Stimulated activated CD8-positive, alpha-beta memory T cell treated with anti-CD3 and anti-CD28 coated beads, Interleukin-15, amount 100 ng/mL, for 24 hours (primary cell): Measurements from ENCODE around the gene ELP4.
"Not testable (repeated sequence)": the region's sequence is repeated elsewhere in the genome, so short reads cannot be mapped to it uniquely, and the experiment has no call there.

Experiments used
- DNase-seq: peaks from one replicate; pipeline ENCODE4 v3.0.0-alpha.2; 2020; ENCODE audit warnings: low read depth

ELP4 gene

DNA sequence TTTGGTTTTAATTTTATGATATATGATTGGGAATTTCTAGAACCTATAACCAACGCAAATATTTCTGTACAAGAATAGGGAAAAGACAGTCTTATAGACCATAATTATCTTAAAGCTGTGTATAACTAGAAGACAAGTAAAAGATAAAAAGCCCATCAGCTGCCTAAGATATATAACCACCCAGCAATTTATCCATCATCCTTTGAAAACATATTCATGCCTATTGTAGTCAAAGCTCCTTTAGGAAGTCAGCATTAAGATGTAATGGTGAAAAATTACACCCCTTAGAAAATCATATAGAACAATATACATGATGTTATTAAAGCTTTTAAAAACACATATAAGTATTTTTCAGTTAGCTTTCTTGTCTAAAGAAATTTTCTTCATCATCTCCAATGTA, 46.4 kb downstream of the ELP4 start:
- no peak for DNase-seq

- no peak for DNase-seq
Measured at GRCh38 chr11:31558001-31558400, 48.4 kb downstream of the ELP4 start.

DNA sequence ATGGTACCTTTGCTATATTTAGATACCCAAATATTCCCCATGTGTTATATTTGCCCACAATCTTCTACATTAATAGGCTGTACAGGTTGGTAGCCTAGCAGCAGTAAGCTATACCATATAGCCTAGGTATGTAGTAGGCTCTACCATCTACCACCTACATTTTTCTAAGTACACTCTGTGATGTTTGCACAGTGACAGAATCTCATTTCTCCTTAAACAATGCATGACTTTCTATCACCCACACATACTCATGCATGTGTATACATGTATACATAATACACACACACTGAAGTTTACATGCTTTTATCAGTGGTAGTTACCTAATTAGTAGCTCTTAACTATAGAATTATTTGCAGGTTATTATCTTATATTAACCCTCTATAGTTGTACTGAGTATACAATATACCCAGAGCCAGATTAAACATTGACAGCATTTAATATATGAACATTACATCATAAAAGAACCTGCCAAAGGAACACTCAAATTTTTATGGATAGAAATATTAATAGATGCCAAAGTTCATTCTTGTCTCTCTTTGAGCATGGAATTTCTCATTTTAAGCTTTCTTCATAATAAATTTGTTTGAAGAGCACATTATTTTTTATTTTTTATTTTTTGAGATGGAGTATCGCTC, 51.4 kb downstream of the ELP4 start:
- no peak for DNase-seq

DNA sequence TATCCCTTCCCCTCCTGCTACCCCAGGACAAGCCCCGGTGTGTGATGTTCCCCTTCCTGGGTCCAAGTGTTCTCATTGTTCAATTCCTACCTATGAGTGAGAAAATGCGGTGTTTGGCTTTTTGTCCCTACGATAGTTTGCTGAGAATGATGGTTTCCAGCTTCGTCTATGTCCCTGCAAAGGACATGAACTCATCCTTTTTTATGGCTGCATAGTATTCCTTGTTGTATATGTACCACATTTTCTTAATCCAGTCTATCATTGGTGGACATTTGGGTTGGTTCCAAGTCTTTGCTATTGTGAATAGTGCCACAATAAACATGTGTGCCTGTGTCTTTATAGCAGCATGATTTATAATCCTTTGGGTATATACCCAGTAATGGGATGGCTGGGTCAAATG, 55.0 kb downstream of the ELP4 start:
- not testable (repeated sequence) for DNase-seq

DNA sequence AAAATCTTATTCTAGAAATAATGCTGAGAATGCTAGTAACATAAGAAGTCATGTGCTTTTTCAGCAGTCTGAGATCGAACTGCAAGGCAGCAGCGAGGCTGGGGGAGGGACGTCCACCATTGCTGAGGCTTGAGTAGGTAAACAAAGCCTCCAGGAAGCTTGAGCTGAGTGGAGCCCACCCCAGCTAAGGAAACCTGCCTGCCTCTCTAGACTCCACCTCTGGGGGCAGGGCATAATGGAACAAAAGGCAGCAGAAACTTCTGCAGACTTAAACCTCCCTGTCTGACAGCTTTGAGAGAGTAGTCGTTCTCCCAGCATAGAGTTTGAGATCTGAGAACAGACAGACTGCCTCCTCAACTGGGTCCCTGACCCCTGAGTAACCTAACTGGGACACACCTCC, 64.6 kb downstream of the ELP4 start:
- DNase-seq, result not testable (repeated sequence)

- not testable (repeated sequence) for DNase-seq
Measured at GRCh38 chr11:31575764-31576163, 66.2 kb downstream of the ELP4 start.

DNA sequence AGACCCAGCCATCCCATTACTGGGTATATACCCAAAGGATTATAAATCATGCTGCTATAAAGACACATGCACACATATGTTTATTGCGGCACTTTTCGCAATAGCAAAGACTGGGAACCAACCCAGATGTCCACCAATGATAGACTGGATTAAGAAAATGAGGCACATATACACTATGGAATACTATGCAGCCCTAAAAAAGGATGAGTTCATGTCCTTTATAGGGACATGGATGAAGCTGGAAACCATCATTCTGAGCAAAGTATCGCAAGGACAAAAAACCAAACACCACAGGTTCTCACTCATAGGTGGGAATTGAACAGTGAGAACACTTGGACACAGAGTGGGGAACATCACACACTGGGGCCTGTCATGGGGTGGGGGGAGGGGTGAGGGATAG, 69.8 kb downstream of the ELP4 start:
- not testable (repeated sequence) for DNase-seq

DNA sequence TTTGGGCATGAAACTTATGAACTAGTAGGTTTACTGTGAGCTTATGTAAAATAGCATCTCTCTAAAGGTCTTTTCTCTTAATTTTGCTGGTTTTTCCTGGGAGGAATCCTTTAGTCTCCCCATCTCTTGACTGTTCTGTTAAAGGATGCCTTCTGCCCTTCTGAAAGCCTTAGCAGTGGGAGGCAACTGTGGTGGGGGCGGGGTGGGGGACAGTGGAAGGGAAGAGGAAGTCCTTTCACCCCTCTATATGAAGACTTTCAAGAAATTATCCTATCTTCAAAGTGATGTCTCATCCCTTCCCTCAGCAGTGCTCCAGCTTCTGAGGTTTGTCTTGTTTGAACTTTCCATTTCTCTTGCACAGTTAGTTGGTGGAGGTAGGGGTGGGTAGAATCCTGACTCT, 73.1 kb downstream of the ELP4 start:
- DNase-seq, result no peak

DNA sequence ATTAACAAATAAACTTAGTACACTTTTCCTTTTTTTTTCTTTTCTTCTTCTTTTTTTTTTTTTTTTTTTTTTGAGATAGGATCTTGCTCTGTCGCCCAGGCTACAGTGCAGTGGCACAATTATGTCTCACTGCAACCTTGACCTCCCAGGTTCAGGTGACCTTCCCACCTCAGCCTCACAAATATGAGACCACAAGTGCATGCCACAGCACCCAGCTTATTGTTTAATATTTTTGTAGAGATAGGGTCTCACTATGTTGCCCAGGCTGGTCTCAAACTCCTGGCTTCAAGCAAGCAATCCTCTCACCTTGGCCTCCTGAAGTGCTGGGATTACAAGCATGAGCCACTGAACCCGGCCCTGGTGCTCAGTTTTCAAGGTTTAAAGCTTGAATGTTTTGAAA, 88.9 kb downstream of the ELP4 start:
- no peak for DNase-seq

GRCh38 chr11:31601635-31602282, 92.2 kb downstream of the ELP4 start:
- no peak for DNase-seq

GRCh38 chr11:31606893-31607292, 97.3 kb downstream of the ELP4 start:
- DNase-seq, result no peak

DNA sequence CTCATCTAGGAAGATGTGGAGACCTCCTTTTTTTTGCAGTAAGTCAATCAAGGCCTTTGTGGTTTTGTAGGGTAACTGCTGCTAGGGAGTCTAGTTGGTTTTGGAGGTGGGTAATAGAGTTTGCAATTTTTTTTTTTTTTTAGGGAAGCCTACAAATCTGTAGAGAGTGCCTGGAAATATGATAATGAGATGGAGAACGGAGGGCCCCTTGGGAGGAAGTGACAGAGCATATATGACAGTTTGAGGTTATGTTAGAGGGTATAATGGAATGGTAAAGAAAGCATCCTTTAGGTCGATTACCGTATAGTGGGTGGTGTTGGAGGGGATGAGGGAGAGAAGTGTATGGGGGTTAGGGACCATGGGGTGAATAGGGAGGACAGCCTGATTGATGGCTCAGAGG, 98.3 kb downstream of the ELP4 start:
- DNase-seq, result no peak

DNA sequence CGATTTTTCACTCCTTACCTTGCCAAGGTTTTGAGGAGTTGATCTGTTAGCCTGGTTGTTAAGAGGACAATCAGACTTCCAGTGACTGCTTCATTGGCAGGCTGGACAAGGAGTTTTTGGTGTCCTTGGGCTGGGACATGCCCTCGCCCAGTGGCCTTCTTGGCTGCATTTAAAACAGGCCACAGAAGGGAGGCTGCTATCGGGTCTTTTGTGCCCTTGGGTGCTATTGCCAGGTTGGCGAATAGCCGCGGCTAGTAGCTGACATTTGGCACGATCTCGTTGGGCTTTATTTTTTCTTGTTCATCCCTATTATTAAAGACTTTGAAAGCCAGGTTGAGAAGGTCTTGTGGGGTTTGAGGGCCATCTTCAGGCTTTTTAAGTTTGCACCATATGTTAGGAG, 99.4 kb downstream of the ELP4 start:
- no peak for DNase-seq

DNA sequence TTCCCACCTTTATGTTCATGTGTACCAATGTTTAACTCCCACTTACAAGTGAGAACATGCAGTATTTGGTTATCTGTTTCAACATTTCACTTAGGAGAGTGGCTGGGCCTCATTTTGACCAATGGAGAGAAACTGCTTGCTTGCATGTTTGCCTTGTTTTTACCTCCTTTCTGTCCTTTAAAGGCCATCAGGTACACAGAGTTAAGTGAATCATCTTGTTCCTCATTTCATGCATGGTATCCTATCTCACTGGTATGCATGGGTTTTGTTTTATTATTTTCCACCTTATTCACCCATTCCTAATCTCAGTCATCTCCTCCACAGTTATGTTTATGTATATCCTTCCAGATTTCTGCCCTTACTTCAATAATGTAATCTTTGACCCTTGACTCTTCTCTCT, 101.0 kb downstream of the ELP4 start:
- DNase-seq, result no peak

DNA sequence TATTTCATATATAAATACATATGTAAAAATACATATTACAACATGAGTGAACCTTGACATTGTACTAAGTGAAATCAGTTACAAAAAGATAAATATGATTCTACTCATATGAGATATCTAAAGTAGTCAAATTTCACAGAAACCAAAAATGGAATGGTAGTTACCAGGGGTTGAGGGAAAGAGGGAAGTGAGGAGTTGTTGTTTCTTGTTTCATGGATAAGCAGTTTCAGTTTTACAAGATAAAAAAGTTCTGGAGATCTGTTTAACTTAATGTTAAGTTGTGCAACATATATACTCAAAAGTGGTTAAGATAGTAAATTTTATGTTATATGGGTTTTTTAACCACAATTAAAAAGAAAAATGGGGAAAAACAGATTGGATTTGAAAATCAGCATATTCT, 107.7 kb downstream of the ELP4 start:
- no peak for DNase-seq

DNA sequence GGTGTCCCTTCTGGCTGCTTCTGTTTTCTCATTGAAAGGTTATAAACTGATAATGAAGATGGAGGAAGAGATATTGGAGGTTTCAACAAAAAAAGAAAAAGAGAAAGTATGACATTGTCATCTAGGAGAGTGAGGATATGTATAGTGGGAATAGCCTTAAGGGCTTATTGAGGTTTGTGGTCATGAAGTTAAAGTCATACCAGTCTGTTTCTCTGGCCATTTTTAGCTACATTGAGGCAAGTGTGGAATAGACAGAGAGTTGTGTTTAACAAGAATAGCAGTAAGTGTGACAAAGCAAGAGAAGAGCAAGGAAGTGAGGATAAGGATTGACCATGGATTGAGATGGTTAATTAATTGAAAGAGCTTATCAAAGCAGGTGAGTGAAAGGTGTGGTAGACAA, 110.4 kb downstream of the ELP4 start:
- DNase-seq, result no peak

DNA sequence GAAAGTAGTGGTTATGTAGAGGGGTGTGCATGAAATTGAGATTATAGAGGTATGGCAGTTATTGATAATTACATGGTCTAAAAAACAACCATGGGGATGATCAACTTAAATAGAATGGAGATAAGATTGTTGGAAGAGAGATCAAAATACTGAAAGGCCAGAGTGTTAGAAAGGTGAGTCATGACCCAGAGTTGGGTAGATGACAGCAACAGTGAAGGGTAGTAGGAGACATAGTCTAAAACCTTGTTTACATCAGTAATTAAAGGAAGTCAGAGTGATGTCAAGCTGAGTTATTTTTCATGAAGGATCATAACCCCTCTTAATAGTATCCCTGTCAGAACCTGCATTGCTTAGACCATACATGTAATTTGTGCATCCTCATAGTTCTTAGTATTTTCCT, 110.9 kb downstream of the ELP4 start:
- DNase-seq, result no peak

DNA sequence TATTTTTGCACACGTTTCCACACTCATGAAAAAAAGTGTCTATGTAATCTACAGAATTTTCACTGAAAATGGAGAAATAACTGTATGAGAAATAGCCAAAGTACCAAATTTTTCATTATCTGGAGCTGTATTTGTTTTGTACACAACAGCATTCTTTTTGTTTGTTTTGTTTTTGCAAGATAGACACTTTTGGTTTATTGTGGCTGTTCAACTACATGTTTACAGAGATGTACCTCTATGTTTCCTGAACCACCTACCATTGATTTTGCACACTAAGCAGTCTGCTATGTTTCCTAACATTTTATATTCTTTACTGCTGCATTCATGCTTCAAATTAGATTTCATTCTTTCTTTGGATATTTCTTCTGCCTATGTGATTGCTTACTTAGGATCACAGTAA, 116.3 kb downstream of the ELP4 start:
- DNase-seq, result no peak

- DNase-seq, result no peak
Measured at GRCh38 chr11:31628111-31628510, 118.5 kb downstream of the ELP4 start.

DNA sequence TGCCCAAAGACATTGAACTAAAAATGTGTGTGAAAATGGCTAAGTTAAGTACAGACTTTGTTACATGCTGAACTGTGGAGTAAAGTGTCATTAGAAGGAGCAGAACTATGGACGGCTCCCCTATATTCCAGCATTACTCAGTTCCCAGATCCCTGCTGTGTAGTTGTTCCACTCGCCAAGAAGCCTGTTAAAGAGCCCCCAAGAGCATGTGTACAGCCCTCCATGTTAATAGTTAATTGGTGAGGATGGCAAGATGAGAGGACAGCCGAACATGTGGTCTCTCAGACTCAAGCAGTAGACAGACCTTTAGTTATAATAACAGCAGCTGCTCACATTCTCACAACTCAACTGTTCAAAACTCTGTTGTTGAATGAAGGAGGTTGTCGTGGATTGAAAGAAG, 127.4 kb downstream of the ELP4 start:
- no peak for DNase-seq

- DNase-seq, result no peak
Measured at GRCh38 chr11:31640611-31641010, 131.0 kb downstream of the ELP4 start.

DNA sequence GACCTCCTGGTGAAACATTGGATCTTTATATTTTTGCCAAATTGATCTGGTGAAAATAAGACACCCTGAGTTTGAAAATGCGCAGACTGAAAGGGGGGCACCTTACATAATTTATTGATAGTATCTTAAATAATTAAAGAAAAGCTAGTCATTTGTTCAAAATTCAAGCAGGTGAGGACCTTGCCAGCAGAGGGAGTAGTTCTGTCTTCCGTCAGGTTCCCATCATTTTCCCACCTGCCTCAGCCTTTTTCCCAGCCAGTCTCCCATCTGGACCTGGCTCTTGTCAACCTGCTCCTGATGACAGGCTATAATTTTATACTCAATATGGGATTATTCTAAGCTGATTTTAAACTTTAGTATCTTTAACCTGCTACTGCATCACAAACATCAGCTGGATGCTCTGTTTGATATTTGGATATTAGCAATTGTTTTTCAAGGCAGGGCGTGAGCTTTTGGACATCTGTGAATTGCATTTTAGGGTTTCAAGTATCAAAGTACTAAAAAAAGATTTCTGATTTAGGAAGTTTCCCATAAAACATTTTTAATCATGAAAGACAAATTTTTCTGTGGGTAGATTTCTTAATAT, 132.0 kb downstream of the ELP4 start:
- DNase-seq, result no peak

GRCh38 chr11:31643857-31644256, 134.3 kb downstream of the ELP4 start:
- DNase-seq, result no peak

GRCh38 chr11:31645747-31646146, 136.2 kb downstream of the ELP4 start:
- no peak for DNase-seq
